H9 (cell line): ENCODE data around the gene C1QA. TPM values are rescaled to one million over a fixed set of nuclear protein-coding genes. Genes with fewer than 3 reads are reported as not detected.

Source experiments
- DNase-seq: peaks from one replicate; pipeline ENCODE4 v3.0.0-alpha.2; 2017
- H2AFZ ChIP-seq: one replicate; pipeline ENCODE4 v1.6.1; 2013; ENCODE audit warnings: mild to moderate bottlenecking, low read length, control low read depth, moderate library complexity
- H2AK5ac ChIP-seq: 2 replicates; pipeline ENCODE4 v1.6.1; 2013; ENCODE audit warnings: low read length, control low read depth, mixed read lengths; ENCODE audit not compliant: insufficient read length
- H2BK120ac ChIP-seq: one replicate; pipeline ENCODE4 v1.6.1; 2013; ENCODE audit warnings: low read depth, mild to moderate bottlenecking, low read length, control low read depth, inconsistent platforms; ENCODE audit not compliant: poor library complexity, severe bottlenecking
- H2BK12ac ChIP-seq: 2 replicates; pipeline ENCODE4 v1.6.1; 2013; ENCODE audit warnings: low read length, control low read depth, mixed read lengths, low read depth; ENCODE audit not compliant: insufficient read length
- H2BK15ac ChIP-seq: 2 replicates; pipeline ENCODE4 v1.6.1; 2013; ENCODE audit warnings: low read depth, low read length, control low read depth
- H2BK20ac ChIP-seq: one replicate; pipeline ENCODE4 v1.6.1; 2013; ENCODE audit warnings: low read depth, mild to moderate bottlenecking, low read length, control low read depth, inconsistent platforms; ENCODE audit not compliant: poor library complexity, severe bottlenecking
- H2BK5ac ChIP-seq: 2 replicates; pipeline ENCODE4 v1.6.1; 2013; ENCODE audit warnings: low read length, control low read depth, mixed read lengths; ENCODE audit not compliant: insufficient read length
- H3K14ac ChIP-seq: 2 replicates; pipeline ENCODE4 v1.6.1; 2013; ENCODE audit warnings: low read length, control low read depth; ENCODE audit not compliant: insufficient read depth
- H3K18ac ChIP-seq: 2 replicates; pipeline ENCODE4 v1.6.1; 2013; ENCODE audit warnings: low read depth, mild to moderate bottlenecking, mixed read lengths, low read length, control low read depth; ENCODE audit not compliant: insufficient read length
- H3K23ac ChIP-seq: 2 replicates; pipeline ENCODE4 v1.6.1; 2013; ENCODE audit warnings: low read length, control low read depth, mixed read lengths, low read depth; ENCODE audit not compliant: insufficient read length
- H3K23me2 ChIP-seq: 2 replicates; pipeline ENCODE4 v1.6.1; 2013; ENCODE audit warnings: low read depth, mild to moderate bottlenecking, mixed read lengths, low read length, control low read depth; ENCODE audit not compliant: insufficient read length, poor library complexity, severe bottlenecking
- H3K27ac ChIP-seq: 2 replicates; pipeline ENCODE4 v1.5.1; 2013; ENCODE audit warnings: low read length, control low read depth, mixed read lengths, low read depth; ENCODE audit not compliant: insufficient read length
- H3K27me3 ChIP-seq: 2 replicates; pipeline ENCODE4 v1.6.1; 2013; ENCODE audit warnings: low read length, control low read depth, inconsistent platforms; ENCODE audit not compliant: insufficient read depth
- H3K4ac ChIP-seq: 2 replicates; pipeline ENCODE4 v1.6.1; 2013; ENCODE audit warnings: low read depth, mild to moderate bottlenecking, control low read depth, inconsistent platforms, low read length, moderate library complexity
- H3K4me1 ChIP-seq: 2 replicates; pipeline ENCODE4 v1.6.1; 2013; ENCODE audit warnings: low read length, control low read depth, inconsistent platforms; ENCODE audit not compliant: insufficient read depth
- H3K4me2 ChIP-seq: 2 replicates; pipeline ENCODE4 v1.6.1; 2013; ENCODE audit warnings: low read length, control low read depth, mixed read lengths; ENCODE audit not compliant: insufficient read length, insufficient read depth
- H3K56ac ChIP-seq: 2 replicates; pipeline ENCODE4 v1.6.1; 2013; ENCODE audit warnings: low read depth, mild to moderate bottlenecking, mixed read lengths, low read length, control low read depth; ENCODE audit not compliant: insufficient read length
- H3K79me1 ChIP-seq: 2 replicates; pipeline ENCODE4 v1.6.1; 2013; ENCODE audit warnings: low read depth, mild to moderate bottlenecking, moderate library complexity, low read length, control low read depth, inconsistent platforms; ENCODE audit not compliant: insufficient read depth, poor library complexity, severe bottlenecking
- H3K79me2 ChIP-seq: 2 replicates; pipeline ENCODE4 v1.6.1; 2013; ENCODE audit warnings: low read length, control low read depth, inconsistent platforms; ENCODE audit not compliant: insufficient read depth
- H3K9ac ChIP-seq: 2 replicates; pipeline ENCODE4 v1.6.1; 2013; ENCODE audit warnings: low read length, control low read depth, mixed read lengths; ENCODE audit not compliant: insufficient read length; ENCODE audit errors: extremely low read depth
- H3K9me3 ChIP-seq: one replicate; pipeline ENCODE4 v1.6.1; 2013; ENCODE audit warnings: low read depth, low read length, inconsistent platforms; ENCODE audit not compliant: control insufficient read depth
- H3T11ph ChIP-seq: one replicate; pipeline ENCODE4 v1.6.1; 2013; ENCODE audit warnings: mild to moderate bottlenecking, low read length, control low read depth, inconsistent platforms
- H4K20me1 ChIP-seq: one replicate; pipeline ENCODE4 v1.6.1; 2013; ENCODE audit not compliant: control insufficient read depth, insufficient read length, insufficient read depth
- H4K5ac ChIP-seq: 2 replicates; pipeline ENCODE4 v1.6.1; 2013; ENCODE audit warnings: low read depth, mild to moderate bottlenecking, mixed read lengths, low read length, control low read depth; ENCODE audit not compliant: insufficient read length
- H4K8ac ChIP-seq: replicated peaks from 2 replicates; pipeline ENCODE4 v1.6.1; 2013; ENCODE audit warnings: low read length, control low read depth, mixed read lengths, low read depth; ENCODE audit not compliant: insufficient read length
- H4K91ac ChIP-seq: 2 replicates; pipeline ENCODE4 v1.6.1; 2013; ENCODE audit warnings: low read depth, mild to moderate bottlenecking, moderate library complexity, mixed read lengths, low read length, control low read depth; ENCODE audit not compliant: insufficient read length
- H3K27ac Mint-ChIP-seq, 3 experiments: 2 replicates in 2 of 3; 3 replicates in 1 of 3; pipeline ENCODE4 v1.8.0; 2020 to 2021; ENCODE audit warnings: mixed read lengths in 3 of 3, mild to moderate bottlenecking in 1 of 3, moderate library complexity in 1 of 3
- H3K27me3 Mint-ChIP-seq: 2 replicates; pipeline ENCODE4 v1.8.0; 2021; ENCODE audit warnings: low read depth, mild to moderate bottlenecking, moderate library complexity, mixed read lengths
- H3K36me3 Mint-ChIP-seq, 3 experiments: 2 replicates in 2 of 3; 3 replicates in 1 of 3; pipeline ENCODE4 v1.8.0; 2020 to 2021; ENCODE audit warnings: low read depth in 3 of 3, mixed read lengths in 3 of 3; ENCODE audit not compliant: insufficient read depth in 1 of 3
- H3K4me1 Mint-ChIP-seq, 2 experiments: 2 replicates each; pipeline ENCODE4 v1.8.0; 2020; ENCODE audit warnings: mixed read lengths in 2 of 2
- H3K4me3 Mint-ChIP-seq, 2 experiments: 2 replicates in 1 of 2; 3 replicates in 1 of 2; pipeline ENCODE4 v1.8.0; 2020 to 2021; ENCODE audit warnings: mild to moderate bottlenecking in 2 of 2, mixed read lengths in 2 of 2, moderate library complexity in 1 of 2
- H3K9me3 Mint-ChIP-seq, 2 experiments: 2 replicates in 1 of 2; 3 replicates in 1 of 2; pipeline ENCODE4 v1.8.0; 2020; ENCODE audit warnings: mild to moderate bottlenecking in 2 of 2, mixed read lengths in 2 of 2, moderate library complexity in 1 of 2
- CTCF ChIP-seq: fragments of 200-600 bp; sonication (generic); conservative IDR thresholded peaks from 3 replicates; pipeline ENCODE4 v1.8.0; 2021; ENCODE audit warnings: antibody characterized with exemption, mild to moderate bottlenecking
- WGBS: extraction: QIAGEN DNeasy Blood & Tissue Kit; methylation state at CpG from one replicate; pipeline ENCODE4 v1.1.7; 2013; ENCODE audit warnings: missing lambda C conversion rate, low lambda C conversion rate, mixed read lengths; ENCODE audit not compliant: insufficient read length; ENCODE audit errors: extremely low coverage; 5-methylcytosine and 5-hydroxymethylcytosine counted together
- total RNA-seq: library from RNA; stranded (reverse); gene quantifications from 2 replicates; pipeline ENCODE4 v1.2.1, GENCODE V29; 2021

C1QA gene
- total RNA-seq, 1 experiment from 2014 or later = not detected

DNA sequence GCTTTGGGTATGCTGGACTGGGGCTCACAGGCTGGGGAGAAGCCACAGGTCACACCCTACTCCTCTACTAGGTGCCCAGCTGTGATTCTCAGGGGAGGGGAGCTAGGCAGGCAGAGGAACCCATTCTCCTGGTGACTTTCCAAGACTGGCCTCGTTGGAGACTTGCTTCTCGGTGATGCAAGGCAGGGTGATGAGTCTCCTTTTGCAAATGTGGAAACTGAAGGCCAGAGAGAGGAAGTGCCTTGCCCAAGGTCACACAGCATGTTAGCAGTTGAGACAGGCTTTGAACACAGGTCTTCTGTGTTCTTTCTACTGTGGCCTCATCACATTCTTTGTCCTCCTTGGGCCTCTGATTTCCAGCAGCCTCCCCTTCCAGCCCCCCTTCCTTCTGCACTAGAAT, 20.5 kb upstream of the C1QA start:
- no peaks in the 10 kb centered on the region for H3K36me3 Mint-ChIP-seq
- H3K9me3 Mint-ChIP-seq = peaks cover 0 to 2% of the 10 kb centered on the region in 2 experiments; a peak in 2 of 5 replicates
- Histone ChIP-seq H2BK12ac (no peak overlapping the region), H3K4me1 (no peaks in the 10 kb centered on the region; the same call in 1 of the 2 replicates), H3K56ac (no peak overlapping the region), H3K14ac (no peak overlapping the region), H3K4ac (no peak overlapping the region), H2AFZ (no peak overlapping the region), H3K79me1 (no peaks in the 10 kb centered on the region), H3K79me2 (no peaks in the 10 kb centered on the region), H2BK15ac (no peak overlapping the region), H3K9ac (no peak overlapping the region), H3K23ac (no peak overlapping the region), H3K9me3 (no peaks in the 10 kb centered on the region), H2BK5ac (no peak overlapping the region), H4K20me1 (no peaks in the 10 kb centered on the region), H3K27me3 (no peaks in the 10 kb centered on the region), H2BK120ac (no peak overlapping the region), H3K4me2 (no peak overlapping the region), H3K27ac (no peak overlapping the region), H2AK5ac (no peak overlapping the region), H4K91ac (no peak overlapping the region), H3K18ac (no peak overlapping the region), H2BK20ac (no peak overlapping the region), H3K23me2 (no peaks in the 10 kb centered on the region), H3T11ph (no peak overlapping the region), H4K5ac (no peak overlapping the region), H4K8ac (no peak overlapping the region)
- no peak overlapping the region for H3K27ac Mint-ChIP-seq
- WGBS = no CpG with 5 or more reads among the region's 2 CpGs
- no peak overlapping the region for H3K4me3 Mint-ChIP-seq
- no peak for TF ChIP-seq CTCF
- H3K4me1 Mint-ChIP-seq = peaks cover 15 to 48% of the 10 kb centered on the region in 2 experiments
- peaks cover 43% of the 10 kb centered on the region for H3K27me3 Mint-ChIP-seq
- DNase-seq = no peak
